Measurements from ENCODE around the gene GLI3.

The GLI3 gene

GRCh38 chr7:42011846-42012245, 225.2 kb downstream of the GLI3 start:
- in situ Hi-C loops (cut with HindIII; ENCODE audit: low sequenced_read_pairs) = no loop called here
- no peak for TF ChIP-seq CTCF (IDR thresholded peaks at IDR 0.05; ENCODE audit: low read depth, low read length)
- no peak for DNase-seq (ENCODE audit: low read depth, low spot score)
- no peak overlapping the region for H3K4me3 ChIP-seq (ENCODE audit: low read depth, low read length)

GRCh38 chr7:42010751-42011150, 226.3 kb downstream of the GLI3 start:
- TF ChIP-seq CTCF (IDR thresholded peaks at IDR 0.05; ENCODE audit: low read depth, low read length) = no peak
- no peak overlapping the region for H3K4me3 ChIP-seq (ENCODE audit: low read depth, low read length)
- no peak for DNase-seq (ENCODE audit: low read depth, low spot score)
- in situ Hi-C loops (cut with HindIII; ENCODE audit: low sequenced_read_pairs) = no loop called here

- TF ChIP-seq CTCF (IDR thresholded peaks at IDR 0.05; ENCODE audit: low read depth, low read length) = no peak
- H3K4me3 ChIP-seq (ENCODE audit: low read depth, low read length) = no peak overlapping the region
- in situ Hi-C loops (cut with HindIII; ENCODE audit: low sequenced_read_pairs) = no loop called here
- DNase-seq (ENCODE audit: low read depth, low spot score) = no peak
Measured at GRCh38 chr7:42006801-42007513, 230.1 kb downstream of the GLI3 start.

- H3K4me3 ChIP-seq (ENCODE audit: low read depth, low read length) = no peak overlapping the region
- no peak for DNase-seq (ENCODE audit: low read depth, low spot score)
- TF ChIP-seq CTCF (IDR thresholded peaks at IDR 0.05; ENCODE audit: low read depth, low read length) = no peak
- in situ Hi-C loops (cut with HindIII; ENCODE audit: low sequenced_read_pairs) = no loop called here
Measured at GRCh38 chr7:42002654-42003053, 234.4 kb downstream of the GLI3 start.

GRCh38 chr7:41999736-42000283, 237.2 kb downstream of the GLI3 start:
- no peak for DNase-seq (ENCODE audit: low read depth, low spot score)
- H3K4me3 ChIP-seq (ENCODE audit: low read depth, low read length) = no peak overlapping the region
- no peak for TF ChIP-seq CTCF (IDR thresholded peaks at IDR 0.05; ENCODE audit: low read depth, low read length)
- in situ Hi-C loops (cut with HindIII; ENCODE audit: low sequenced_read_pairs) = no loop called here

GRCh38 chr7:41998041-41998440, 239.0 kb downstream of the GLI3 start:
- DNase-seq (ENCODE audit: low read depth, low spot score) = no peak
- no peak for TF ChIP-seq CTCF (IDR thresholded peaks at IDR 0.05; ENCODE audit: low read depth, low read length)
- no peak overlapping the region for H3K4me3 ChIP-seq (ENCODE audit: low read depth, low read length)
- in situ Hi-C loops (cut with HindIII; ENCODE audit: low sequenced_read_pairs) = no loop called here

Data from astrocyte of the spinal cord (primary cell).